Fibroblast of skin of scalp (primary cell): ENCODE results near the gene KIN. TPM values are rescaled to one million over a fixed set of nuclear protein-coding genes. Genes with fewer than 3 reads are reported as not detected.
"Not testable (repeated sequence)": the region's sequence is repeated elsewhere in the genome, so short reads cannot be mapped to it uniquely, and the experiment has no call there.

Experiments used
- DNase-seq: peaks from one replicate; pipeline ENCODE4 v3.0.0-alpha.2; 2013
- polyA plus RNA-seq, 2 experiments: library from polyadenylated mRNA; unstranded; fragments of 120-200 nt; gene quantifications; one replicate each; pipeline ENCODE4 v1.2.1, GENCODE V29; 2013; ENCODE audit not compliant: insufficient read length in 2 of 2

Gene KIN, protein sequence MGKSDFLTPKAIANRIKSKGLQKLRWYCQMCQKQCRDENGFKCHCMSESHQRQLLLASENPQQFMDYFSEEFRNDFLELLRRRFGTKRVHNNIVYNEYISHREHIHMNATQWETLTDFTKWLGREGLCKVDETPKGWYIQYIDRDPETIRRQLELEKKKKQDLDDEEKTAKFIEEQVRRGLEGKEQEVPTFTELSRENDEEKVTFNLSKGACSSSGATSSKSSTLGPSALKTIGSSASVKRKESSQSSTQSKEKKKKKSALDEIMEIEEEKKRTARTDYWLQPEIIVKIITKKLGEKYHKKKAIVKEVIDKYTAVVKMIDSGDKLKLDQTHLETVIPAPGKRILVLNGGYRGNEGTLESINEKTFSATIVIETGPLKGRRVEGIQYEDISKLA
- 12.8 TPM for polyA plus RNA-seq (2013, experiment 1 of 2; ENCODE audit: insufficient read length)
- polyA plus RNA-seq (2013, experiment 2 of 2; ENCODE audit: insufficient read length) = 14.9 TPM

GRCh38 chr10:7787857-7788638 is at the start of gene KIN, which contains the start of gene ATP5F1C:
TSS of gene KIN (minus strand) at chr10:7787993. CDS start at chr10:7787933, 60 bp downstream.
TSS of gene ATP5F1C (plus strand) at chr10:7788177. CDS start at chr10:7788208, 31 bp downstream.
- DNase-seq = peak; percentile 96

GRCh38 chr10:7836571-7836970 is 48.8 kb upstream of the KIN start:
- DNase-seq = no peak

DNA sequence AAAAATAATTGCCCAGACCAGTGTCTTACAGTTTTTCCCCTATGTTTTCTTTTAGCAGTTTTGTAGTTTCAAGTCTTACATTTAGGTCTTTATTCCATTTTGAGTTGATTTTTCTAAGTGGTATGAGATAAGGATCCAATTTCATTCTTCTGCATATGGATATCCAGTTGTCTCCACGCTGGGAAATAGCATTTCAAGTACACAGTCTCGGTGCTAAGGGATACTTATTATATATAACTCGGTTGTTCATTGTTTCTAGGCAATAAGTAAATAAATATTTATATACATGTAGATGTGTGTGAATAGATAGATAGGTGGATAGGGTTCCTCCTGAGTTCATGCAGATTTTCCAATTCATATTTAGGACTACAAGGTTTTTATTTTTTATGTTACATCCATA is 46.5 kb upstream of the KIN start:
- no peak for DNase-seq

DNA sequence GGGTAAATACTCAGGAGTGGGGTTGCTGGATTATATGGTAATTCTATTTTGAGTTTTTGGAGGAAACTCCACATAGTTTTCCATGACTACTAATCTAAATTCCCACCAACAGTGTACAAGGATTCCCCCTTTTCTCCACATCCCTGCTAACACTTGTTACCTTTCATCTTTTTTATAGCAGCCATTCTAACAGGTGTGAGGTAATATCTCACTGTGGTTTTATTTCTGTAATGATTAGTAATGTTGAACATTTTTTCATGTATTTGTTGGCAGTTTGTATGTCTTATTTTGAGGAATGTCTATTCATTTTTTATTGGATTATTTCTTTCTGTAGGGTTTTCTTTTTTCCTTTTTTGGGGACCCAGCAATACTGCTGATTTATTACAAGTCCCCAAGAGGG is 45.4 kb upstream of the KIN start:
- DNase-seq = no peak

DNA sequence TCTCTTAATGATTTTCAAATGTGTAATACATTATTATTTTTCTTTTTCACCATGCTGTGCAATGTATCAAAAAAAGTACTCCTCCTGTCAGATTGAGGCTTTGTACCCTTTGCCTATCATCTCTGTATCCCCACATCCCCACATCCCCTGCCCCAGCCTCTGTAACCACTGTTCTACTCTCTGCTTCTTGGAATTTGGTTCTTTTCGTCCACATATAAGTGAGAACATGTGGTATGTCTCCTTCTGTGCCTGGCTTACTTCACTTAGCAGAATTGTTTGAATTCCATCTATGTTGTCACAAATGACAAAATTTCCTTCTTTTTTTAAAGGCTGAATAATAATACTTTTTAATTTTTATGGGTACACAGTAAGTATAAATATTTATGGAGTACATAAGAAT is 44.3 kb upstream of the KIN start:
- peak; percentile 33 for DNase-seq

- DNase-seq = no peak
Observed at GRCh38 chr10:7829289-7829834, 41.6 kb upstream of the KIN start.

GRCh38 chr10:7826971-7827370 is 39.2 kb upstream of the KIN start:
- DNase-seq = peak; percentile 40

- DNase-seq = no peak
Observed at GRCh38 chr10:7824251-7824650, 36.5 kb upstream of the KIN start.

GRCh38 chr10:7819121-7819460 is 31.3 kb upstream of the KIN start:
- DNase-seq = peak; percentile 52

DNA sequence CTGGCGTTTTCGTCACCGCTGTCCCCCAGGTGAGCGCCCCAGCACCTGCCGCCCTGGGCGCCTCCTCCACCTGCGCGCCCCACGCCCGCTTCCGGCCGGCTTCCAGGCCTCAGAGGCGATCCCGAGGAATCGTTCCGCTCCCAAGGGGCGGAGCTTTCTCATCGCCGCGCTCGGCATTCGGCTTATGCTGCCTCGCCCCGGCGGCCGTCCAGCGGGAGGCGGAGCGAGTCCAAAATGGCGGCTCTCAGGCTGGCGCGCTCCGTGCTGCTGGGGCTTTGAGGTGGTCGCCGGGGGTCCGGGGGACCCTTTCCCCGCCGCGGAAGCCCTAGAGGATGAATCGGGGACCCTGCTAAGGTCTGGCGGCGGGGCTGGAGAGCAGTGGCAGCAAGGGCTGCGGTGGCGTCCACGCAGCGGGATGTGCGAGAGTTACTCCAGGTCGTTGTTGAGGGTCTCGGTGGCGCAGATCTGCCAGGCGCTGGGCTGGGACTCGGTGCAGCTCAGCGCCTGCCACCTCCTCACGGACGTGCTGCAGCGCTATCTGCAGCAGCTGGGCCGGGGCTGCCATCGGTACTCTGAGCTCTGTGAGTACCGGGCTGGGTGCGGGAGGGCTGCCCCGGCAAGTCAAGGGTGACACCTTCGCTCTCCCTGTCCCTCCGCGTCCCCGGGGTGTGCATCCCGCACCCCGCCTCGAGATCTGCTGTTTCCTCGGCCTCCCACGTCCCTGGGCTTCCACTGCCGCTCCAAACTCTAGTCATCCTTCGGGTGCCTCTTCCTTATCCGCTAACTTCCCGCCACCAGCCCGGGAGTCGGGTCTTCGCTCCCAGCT is 30.7 kb upstream of the KIN start, which contains the start of gene TAF3:
Gene TAF3, plus strand, starts transcription at position 211 of the 826 bp plus-strand sequence. Its CDS starts 205 bp downstream, at position 416.
- peak; percentile 87 for DNase-seq

GRCh38 chr10:7817984-7818294 is 30.1 kb upstream of the KIN start:
- no peak for DNase-seq

- no peak for DNase-seq
Observed at GRCh38 chr10:7817576-7817975, 29.8 kb upstream of the KIN start.

GRCh38 chr10:7813481-7813880 is 25.7 kb upstream of the KIN start:
- no peak for DNase-seq

DNA sequence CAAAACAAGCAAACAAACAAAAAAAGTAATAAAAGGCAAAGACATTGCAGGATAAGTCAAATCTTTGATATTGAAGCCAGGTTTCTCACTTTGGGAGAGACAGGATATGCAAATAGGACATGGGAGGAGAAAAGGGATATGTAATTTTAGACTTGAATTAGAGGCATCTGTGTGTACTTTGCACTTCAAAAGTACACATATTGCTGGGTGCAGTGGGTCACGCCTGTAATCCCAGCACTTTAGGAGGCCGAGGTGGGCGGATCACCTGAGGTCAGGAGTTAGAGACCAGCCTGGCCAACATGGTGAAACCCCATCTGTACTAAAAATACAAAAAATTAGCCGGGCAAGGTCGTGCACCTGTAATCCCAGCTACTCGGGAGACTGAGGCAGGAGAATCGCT is 23.9 kb upstream of the KIN start:
- not testable (repeated sequence) for DNase-seq

GRCh38 chr10:7811000-7811399 is 23.2 kb upstream of the KIN start:
- DNase-seq = no peak

DNA sequence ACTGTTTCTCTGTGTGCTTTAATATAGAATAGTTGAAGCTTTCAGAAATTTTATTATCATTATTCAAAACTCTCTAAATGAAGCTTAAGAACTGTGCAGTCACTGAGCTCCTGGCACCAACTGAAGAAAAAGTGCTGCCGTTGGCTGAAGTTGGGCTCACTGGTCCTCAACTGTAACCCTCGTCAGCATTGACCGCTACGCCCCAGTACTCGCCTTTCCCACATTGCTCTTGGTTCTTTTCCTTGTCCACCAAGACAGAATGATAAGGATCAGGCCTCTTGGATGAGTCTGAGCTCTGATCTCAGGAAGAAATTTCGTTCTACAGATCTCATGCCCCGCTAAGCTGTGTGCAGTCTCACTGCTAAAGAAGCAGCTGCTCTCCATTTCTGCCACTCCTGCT is 22.6 kb upstream of the KIN start:
- DNase-seq = no peak

DNA sequence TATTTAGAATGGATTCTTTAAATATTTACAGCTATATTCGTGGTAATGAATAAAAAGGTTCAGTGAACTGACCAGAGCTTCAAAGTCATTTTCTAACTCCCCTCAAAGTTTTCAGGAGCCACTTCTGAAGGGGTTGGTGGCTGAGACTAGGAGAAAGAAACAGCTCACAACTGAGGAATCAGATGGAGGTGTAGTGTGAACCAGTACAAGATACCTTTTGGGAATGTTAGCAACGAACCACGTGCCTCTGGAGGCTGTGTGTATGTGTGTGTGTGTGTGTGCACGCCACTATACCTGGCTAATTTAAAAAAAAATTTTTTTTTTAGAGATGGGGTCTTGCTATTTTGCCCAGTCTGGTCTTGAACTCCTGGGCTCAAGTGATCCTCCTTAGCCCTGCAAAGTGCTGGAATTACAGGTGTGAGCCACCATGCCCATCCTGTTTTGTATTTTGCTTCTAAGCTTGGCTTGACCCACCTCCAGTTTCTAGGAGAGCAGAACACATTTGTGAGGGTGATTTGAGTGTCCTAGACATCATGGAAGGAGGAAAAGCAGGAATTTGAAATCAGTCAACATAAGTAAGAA is 21.0 kb upstream of the KIN start:
- DNase-seq = no peak

- no peak for DNase-seq
Observed at GRCh38 chr10:7804741-7805140, 16.9 kb upstream of the KIN start.

DNA sequence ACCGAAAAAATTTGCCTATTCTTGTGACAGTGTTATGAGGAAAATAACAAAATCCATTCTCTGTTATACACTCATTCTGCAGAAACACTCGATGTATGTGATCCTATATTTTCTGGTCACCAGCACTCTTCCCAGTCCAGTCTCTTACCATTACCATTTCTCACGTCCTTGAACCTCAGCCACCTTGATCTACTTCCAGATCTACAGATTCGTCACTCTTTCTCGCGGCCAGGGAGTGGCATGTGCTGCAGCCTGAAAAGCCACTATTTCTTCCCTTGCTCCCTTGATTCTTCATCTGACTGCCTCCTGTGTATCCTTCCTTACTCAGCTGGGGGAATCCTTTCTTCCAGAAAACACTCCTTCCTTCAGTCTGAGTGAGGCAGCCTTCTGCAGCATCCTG is 16.4 kb upstream of the KIN start:
- no peak for DNase-seq

- DNase-seq = no peak
Observed at GRCh38 chr10:7802606-7803005, 14.8 kb upstream of the KIN start.

GRCh38 chr10:7797582-7797981 is 9.8 kb upstream of the KIN start:
- peak; percentile 90 for DNase-seq

DNA sequence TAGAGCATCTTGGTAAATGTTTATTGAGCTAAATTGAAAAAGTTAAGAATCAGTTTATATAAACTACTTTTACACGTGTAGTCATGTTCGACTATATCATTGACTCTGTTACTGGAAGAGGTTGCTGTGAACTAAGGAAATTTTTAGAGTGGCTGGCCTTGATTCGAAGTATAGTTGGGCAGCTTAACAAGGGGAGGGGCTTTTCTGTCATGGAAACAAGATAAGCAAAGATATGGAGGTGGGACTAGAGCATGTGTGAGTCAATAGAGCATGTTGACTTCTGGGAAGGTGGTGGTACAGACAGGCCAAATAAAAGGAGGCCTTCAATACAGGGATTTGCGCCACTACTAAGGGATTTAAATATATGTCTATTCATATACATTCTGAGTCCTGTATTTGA is 7.8 kb upstream of the KIN start:
- no peak for DNase-seq
